OCI-LY1 (cell line): Measurements from ENCODE around the gene GAB4.
"Not testable (repeated sequence)": the region's sequence is repeated elsewhere in the genome, so short reads cannot be mapped to it uniquely, and the experiment has no call there.

Experiments
- EZH2 ChIP-seq: fragments of 200-600 bp; sonication (generic), shearing (Covaris generic); IDR thresholded peaks from 2 replicates; pipeline ENCODE4 v1.8.0; 2017; ENCODE audit warnings: borderline replicate concordance, mixed run types, mild to moderate bottlenecking, antibody characterized with exemption, low read length, moderate library complexity, mixed read lengths
- TF ChIP-seq, protein P1 (sequence below): fragments of 200-600 bp; sonication (generic), shearing (Covaris generic); IDR thresholded peaks from 2 replicates; pipeline ENCODE4 v1.5.1; 2017; ENCODE audit warnings: mild to moderate bottlenecking, antibody characterized with exemption, low read length, moderate library complexity, mixed read lengths

DNA sequence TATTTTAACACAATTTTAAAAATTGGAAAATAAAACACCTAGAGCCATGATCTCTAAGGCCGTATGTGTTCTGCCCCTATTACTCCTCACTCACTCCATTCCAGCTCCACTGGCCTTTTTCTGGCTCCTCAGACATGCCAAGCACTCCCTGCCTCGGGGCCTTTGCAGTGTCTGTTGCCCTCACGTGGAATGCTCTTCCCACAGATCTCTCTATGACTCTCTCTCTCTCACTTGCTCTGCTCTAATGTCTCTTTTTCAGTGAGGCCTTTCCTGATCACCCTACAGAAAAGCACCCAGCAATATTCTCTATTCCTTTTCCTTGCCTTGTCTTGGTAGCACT lies 6.0 kb upstream of the GAB4 start:
- TF ChIP-seq, protein P1, sequence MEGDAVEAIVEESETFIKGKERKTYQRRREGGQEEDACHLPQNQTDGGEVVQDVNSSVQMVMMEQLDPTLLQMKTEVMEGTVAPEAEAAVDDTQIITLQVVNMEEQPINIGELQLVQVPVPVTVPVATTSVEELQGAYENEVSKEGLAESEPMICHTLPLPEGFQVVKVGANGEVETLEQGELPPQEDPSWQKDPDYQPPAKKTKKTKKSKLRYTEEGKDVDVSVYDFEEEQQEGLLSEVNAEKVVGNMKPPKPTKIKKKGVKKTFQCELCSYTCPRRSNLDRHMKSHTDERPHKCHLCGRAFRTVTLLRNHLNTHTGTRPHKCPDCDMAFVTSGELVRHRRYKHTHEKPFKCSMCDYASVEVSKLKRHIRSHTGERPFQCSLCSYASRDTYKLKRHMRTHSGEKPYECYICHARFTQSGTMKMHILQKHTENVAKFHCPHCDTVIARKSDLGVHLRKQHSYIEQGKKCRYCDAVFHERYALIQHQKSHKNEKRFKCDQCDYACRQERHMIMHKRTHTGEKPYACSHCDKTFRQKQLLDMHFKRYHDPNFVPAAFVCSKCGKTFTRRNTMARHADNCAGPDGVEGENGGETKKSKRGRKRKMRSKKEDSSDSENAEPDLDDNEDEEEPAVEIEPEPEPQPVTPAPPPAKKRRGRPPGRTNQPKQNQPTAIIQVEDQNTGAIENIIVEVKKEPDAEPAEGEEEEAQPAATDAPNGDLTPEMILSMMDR = not testable (repeated sequence)
- not testable (repeated sequence) for TF ChIP-seq EZH2
